K562 (cell line): Measurements from ENCODE around the gene KLHL30.
"Not testable (repeated sequence)": the region's sequence is repeated elsewhere in the genome, so short reads cannot be mapped to it uniquely, and the experiment has no call there.

Source experiments
- CTCF ChIP-seq, 3 experiments: IDR thresholded peaks in 2 of 3; conservative IDR thresholded peaks in 1 of 3; 2 replicates each; pipeline ENCODE4 v1.5.1; 2011 to 2012; ENCODE audit warnings: low read length in 3 of 3, mild to moderate bottlenecking in 3 of 3, control low read depth in 2 of 3, improper control_type of control experiment in 1 of 3, inconsistent platforms in 1 of 3, low read depth in 1 of 3, mixed read lengths in 1 of 3, moderate library complexity in 1 of 3; ENCODE audit not compliant: insufficient read depth in 2 of 3
- E4F1 ChIP-seq: fragments of 250-450 bp; sonication (Bioruptor Pico); IDR thresholded peaks from 2 replicates; pipeline ENCODE4 v1.5.0; 2021; ENCODE audit warnings: mild to moderate bottlenecking, borderline replicate concordance
- MAX ChIP-seq: sonication (generic); formaldehyde crosslinking; IDR thresholded peaks from 2 replicates; pipeline ENCODE4 v1.9.0; 2022; ENCODE audit warnings: mild to moderate bottlenecking, missing genetic modification reagents
- POLR2A ChIP-seq: fragments of 450-650 bp; conservative IDR thresholded peaks from 2 replicates; pipeline ENCODE4 v1.6.1; 2016
- POLR2AphosphoS2 ChIP-seq: IDR thresholded peaks from 2 replicates; pipeline ENCODE4 v1.6.1; 2012; ENCODE audit warnings: low read length, improper control_type of control experiment
- POLR2AphosphoS5 ChIP-seq: IDR thresholded peaks from 2 replicates; pipeline ENCODE4 v1.6.1; 2011; ENCODE audit warnings: mild to moderate bottlenecking, low read depth, low read length, moderate library complexity; ENCODE audit not compliant: control insufficient read depth, insufficient read depth
- RAD21 ChIP-seq, 2 experiments: fragments of 250-450 bp in 1 of 2; fragments of 450-650 bp in 1 of 2; sonication (Bioruptor Pico) in 1 of 2; formaldehyde crosslinking in 1 of 2; IDR thresholded peaks in 1 of 2; conservative IDR thresholded peaks in 1 of 2; 2 replicates each; pipeline versions ENCODE4 v1.4.0 to v1.8.0; 2020 to 2022; ENCODE audit warnings: mild to moderate bottlenecking in 2 of 2, moderate library complexity in 1 of 2
- RFX5 ChIP-seq: IDR thresholded peaks from 2 replicates; pipeline ENCODE4 v1.6.1; 2011; ENCODE audit warnings: low read depth, mild to moderate bottlenecking, improper control_type of control experiment, low read length
- SP1 ChIP-seq: sonication (generic); formaldehyde crosslinking; IDR thresholded peaks from 2 replicates; pipeline ENCODE4 v1.8.1; 2022; ENCODE audit warnings: mild to moderate bottlenecking, missing genetic modification reagents
- USF2 ChIP-seq: sonication (generic); formaldehyde crosslinking; IDR thresholded peaks from 2 replicates; pipeline ENCODE4 v1.5.0; 2020; ENCODE audit warnings: missing genetic modification reagents
- ZC3H11A ChIP-seq: IDR thresholded peaks from 2 replicates; pipeline ENCODE4 v1.6.1; 2012; ENCODE audit warnings: low read depth, low read length, improper control_type of control experiment
- ZNF280B ChIP-seq: fragments of 250-450 bp; sonication (Bioruptor Pico); IDR thresholded peaks from 2 replicates; pipeline ENCODE4 v1.5.1; 2021; ENCODE audit warnings: mild to moderate bottlenecking

GRCh38 chr2:238171072-238171431 lies 32.6 kb downstream of the KLHL30 start:
- not testable (repeated sequence) for TF ChIP-seq USF2 (CRISPR knock-in tag); ZC3H11A; CTCF (IDR thresholded peaks at IDR 0.05 in 2 of 3, conservative IDR thresholded peaks at IDR 0.05 in 1 of 3; ENCODE audit: insufficient read depth in 2 of 3, low read depth in 1 of 3, low read length in 3 of 3); RAD21 (CRISPR knock-in tag; conservative IDR thresholded peaks at IDR 0.05 in 1 of 2, IDR thresholded peaks at IDR 0.05 in 1 of 2); POLR2A; SP1 (CRISPR knock-in tag); POLR2AphosphoS2; E4F1 (CRISPR knock-in tag); MAX (CRISPR knock-in tag); POLR2AphosphoS5; ZNF280B; RFX5
